ENCODE measurements around the gene DDX60.
A peak's percentile ranks its signal among the peaks of the same experiment; 100 is the strongest.

The DDX60 gene

DNA sequence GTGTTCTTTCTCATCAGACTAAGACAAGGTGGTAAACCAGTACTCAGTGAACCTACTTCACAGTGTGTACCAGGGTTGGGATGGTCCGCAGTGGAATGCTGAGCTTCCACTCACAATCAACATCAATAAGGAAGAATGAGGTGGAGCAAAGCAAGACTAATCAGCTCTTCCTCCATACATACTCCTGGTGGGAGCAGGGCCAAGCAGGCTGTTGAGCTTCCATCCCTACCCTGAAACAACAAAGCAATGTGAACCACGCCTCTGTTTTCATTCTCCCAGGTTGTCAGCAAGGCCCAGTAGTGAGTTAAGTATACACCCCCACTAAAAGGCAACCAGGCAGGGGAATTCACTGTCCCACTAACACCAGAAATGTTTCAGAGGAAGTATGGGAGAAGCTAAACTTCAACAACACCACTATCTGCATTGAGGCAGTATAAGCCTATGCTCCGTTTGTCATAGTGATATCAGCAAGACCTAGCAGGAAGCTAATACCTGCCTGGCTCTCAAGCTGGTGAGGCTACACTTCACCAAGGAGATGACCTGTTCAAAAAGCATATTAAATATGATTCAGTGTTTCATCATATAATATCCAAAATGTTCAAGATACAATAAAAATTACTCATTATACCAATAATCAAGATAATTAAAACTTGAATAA, 109.5 kb downstream of the DDX60 start:
- no peak for DNase-seq (ENCODE audit: low read depth, low spot score)

DNA sequence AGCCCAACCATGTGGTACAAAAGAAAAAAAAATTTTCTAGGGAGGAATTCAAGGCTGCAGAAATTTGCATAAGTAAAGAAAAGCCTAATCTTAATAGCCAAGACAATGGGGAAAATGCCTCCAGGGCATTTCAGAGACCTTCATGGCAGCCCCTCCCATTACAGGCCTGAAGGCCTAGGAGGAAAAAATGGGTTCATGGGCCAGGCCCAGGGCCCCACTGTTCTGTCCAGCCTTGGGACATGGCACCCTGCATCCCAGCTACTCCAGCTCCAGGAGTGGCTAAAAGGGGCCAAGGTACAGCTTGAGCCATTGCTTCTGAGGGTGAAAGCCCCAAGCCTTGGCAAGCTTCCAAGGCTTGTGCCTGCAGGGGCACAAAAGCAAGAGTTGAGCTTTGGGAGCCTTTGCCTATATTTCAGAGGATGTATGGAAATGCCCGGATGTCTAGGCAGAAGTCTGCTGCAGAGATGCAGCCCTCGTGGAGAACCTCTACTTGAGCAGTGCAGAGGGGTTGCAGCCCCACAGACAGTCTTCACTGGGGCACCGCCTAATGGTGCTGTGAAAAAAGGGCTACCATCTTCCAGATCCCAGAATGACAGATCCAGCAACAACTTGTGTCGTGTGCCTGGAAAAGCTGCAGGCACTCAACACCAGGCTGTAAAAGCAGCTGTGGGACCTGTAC, 115.2 kb downstream of the DDX60 start:
- DNase-seq (ENCODE audit: low read depth, low spot score): no peak

GRCh38 chr4:168200685-168201084, 117.9 kb downstream of the DDX60 start:
- DNase-seq (ENCODE audit: low read depth, low spot score): no peak

- no peak for DNase-seq (ENCODE audit: low read depth, low spot score)
Observed at GRCh38 chr4:168199260-168199957, 119.1 kb downstream of the DDX60 start.

- DNase-seq (ENCODE audit: low read depth, low spot score): no peak
Observed at GRCh38 chr4:168197926-168198325, 120.6 kb downstream of the DDX60 start.

DNA sequence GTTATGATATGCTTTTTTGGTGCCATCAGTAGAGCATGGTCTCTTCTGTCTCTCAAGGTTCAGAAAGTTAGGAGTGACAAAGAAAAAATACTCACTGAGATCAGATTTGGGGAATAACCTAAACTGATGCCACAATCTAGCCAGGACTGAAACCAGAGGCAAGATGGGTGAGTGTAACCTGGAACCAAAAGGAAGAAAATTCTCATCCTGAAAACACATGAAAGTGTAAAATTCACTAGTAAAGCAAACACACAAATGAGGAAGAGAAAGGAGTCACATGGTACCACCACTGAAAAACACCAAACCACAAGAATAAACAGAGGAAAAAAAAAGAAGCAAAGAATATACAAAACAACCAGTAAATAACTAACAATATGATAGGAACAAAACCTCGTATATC, 129.8 kb downstream of the DDX60 start:
- no peak for DNase-seq (ENCODE audit: low read depth, low spot score)

DNA sequence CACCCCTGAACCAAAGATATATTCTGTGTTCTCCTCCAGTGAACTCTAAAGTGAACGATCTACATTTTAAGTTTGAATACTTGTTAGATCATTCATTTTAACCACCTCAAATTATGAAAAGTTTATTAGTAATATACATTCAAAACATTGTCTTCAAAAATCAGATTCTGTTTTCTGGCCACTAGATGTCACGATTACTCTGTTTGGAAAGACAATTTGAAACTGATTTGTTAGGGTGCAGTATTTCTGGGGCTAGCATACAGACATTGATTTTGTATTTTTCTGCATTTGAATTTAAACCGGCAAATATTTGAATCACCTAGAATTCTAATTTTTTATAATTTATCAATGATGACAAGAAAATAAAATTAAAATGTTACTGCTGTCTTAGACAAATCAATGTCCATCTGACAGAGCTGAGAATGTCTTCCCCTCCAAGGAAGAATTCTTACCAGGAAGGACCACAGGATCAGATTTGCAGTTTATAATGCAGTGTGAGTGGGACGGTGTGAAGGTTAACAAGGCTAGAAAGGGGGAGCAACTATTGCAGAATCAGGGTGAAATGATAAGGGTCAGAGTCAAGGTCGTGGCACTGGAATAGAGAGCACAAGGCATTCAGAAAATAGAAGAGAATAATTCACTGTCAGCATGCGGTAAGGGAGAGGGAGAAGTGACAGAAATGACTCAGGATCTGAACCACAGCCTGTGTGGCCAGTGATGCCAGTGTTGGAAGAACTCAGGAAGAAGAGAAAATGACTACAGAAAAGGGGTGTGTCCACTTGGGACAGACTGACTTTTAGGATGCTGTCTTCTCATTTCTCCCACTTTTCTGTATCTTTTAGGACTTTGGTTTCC, 134.6 kb downstream of the DDX60 start:
- DNase-seq (ENCODE audit: low read depth, low spot score): peak; percentile 13

DNA sequence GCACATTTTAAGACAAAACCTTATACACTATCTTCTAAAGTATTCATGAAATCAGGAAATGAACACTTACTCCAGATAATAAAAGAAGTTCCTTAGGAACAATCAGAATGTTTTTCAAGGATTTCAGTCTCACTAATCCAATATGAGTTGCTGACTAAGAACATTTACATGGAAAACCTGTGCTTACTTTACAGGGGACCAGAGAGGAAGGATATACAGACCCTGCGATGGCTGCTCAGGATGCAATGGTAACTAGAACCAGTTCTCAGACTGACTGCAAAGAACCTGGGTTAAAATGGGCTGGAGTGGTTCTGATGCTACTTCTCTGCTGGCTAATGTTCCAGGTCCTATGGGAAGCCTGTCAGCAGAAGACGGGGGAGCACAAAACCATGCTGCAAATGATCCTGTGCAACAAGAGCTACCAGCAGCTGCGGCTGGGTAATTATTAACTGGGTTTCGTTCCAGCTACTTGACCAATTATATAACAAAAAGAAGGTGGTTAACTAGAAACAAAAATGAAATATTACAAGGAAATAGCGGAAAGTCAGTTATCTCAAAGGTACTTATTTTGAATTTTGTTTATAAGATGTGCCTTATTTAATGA, 140.9 kb downstream of the DDX60 start:
- no peak for DNase-seq (ENCODE audit: low read depth, low spot score)

GRCh38 chr4:168174308-168174707, 144.2 kb downstream of the DDX60 start:
- no peak for DNase-seq (ENCODE audit: low read depth, low spot score)

- DNase-seq (ENCODE audit: low read depth, low spot score): no peak
Observed at GRCh38 chr4:168167714-168168284, 150.8 kb downstream of the DDX60 start.

Data from smooth muscle cell of the brain vasculature (primary cell).